ENCODE measurements around the gene CDK17. TPM values are rescaled to one million over a fixed set of nuclear protein-coding genes. Genes with fewer than 3 reads are reported as not detected.

Gene CDK17
- total and polyA plus RNA-seq, 2 donors from 2014 or later, result 6.6 to 35.7 TPM

DNA sequence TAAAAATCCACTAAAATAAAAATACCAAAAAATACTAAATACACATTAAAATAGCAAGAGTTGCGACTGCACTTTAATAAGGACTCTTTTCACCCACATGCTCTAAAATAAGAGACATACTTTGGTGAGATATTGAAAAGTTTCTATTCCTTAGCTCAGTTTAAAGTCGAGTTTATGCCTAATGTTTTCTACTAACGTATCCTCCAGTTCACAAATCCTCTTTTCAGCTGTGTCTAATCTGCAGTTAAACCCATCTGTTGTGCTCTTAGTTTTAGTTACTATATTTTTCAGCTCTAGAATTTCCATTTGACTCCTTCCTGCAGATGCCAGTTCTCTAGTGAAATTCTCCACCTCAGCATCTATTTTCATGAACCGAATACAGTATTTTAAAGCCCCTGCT is 63.8 kb downstream of the CDK17 start:
- FAIRE-seq, result no peak
- intact Hi-C loops (cut with DNase I), result no loop called here
- TF ChIP-seq, protein P1, sequence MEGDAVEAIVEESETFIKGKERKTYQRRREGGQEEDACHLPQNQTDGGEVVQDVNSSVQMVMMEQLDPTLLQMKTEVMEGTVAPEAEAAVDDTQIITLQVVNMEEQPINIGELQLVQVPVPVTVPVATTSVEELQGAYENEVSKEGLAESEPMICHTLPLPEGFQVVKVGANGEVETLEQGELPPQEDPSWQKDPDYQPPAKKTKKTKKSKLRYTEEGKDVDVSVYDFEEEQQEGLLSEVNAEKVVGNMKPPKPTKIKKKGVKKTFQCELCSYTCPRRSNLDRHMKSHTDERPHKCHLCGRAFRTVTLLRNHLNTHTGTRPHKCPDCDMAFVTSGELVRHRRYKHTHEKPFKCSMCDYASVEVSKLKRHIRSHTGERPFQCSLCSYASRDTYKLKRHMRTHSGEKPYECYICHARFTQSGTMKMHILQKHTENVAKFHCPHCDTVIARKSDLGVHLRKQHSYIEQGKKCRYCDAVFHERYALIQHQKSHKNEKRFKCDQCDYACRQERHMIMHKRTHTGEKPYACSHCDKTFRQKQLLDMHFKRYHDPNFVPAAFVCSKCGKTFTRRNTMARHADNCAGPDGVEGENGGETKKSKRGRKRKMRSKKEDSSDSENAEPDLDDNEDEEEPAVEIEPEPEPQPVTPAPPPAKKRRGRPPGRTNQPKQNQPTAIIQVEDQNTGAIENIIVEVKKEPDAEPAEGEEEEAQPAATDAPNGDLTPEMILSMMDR (IDR thresholded peaks at IDR 0.05; ENCODE audit: borderline replicate concordance, extremely low read depth, insufficient read depth), result no peak

DNA sequence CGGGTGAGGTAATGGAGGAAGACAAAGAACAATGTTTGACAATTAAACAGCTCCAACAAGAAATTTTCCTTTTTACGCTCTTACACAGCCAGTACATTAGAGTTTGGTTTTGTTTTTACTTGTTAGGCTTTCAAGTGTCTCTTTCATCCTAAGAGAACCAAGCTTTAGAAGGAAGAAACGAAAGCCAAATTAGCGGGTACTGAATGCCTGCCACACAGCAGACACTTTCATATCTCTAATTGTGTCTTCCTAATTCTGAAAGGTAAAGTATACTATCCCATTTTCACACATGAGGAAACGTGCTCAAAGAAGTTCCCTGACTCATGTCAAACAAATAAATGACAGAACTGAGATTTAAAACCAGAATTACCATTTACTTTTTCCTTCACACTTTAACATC is 65.0 kb downstream of the CDK17 start:
- FAIRE-seq (no peak), DNase-seq (no peak)
- no peak overlapping the region for H3K4me3 ChIP-seq (ENCODE audit: low read length in 3 of 3)
- no peaks in the 10 kb centered on the region for H3K27me3 ChIP-seq (ENCODE audit: control insufficient read depth, insufficient read depth, low read length)
- no peak overlapping the region for H3K9ac ChIP-seq (ENCODE audit: low read length in 3 of 3)
- intact Hi-C loops (cut with DNase I), result no loop called here
- no peaks in the 10 kb centered on the region for H3K36me3 ChIP-seq (ENCODE audit: control insufficient read depth in 2 of 3, insufficient read depth in 3 of 3, low read length in 3 of 3)
- peaks cover 0 to 7% (median 0%) of the 10 kb centered on the region in 3 donors for H3K4me1 ChIP-seq (ENCODE audit: control insufficient read depth in 2 of 3, insufficient read depth in 2 of 3, low read depth in 1 of 3, low read length in 3 of 3)
- H3K27ac ChIP-seq (ENCODE audit: low read depth in 2 of 2, low read length in 2 of 2), result no peak overlapping the region
- TF ChIP-seq, protein P1 (IDR thresholded peaks at IDR 0.05; ENCODE audit: borderline replicate concordance, extremely low read depth, insufficient read depth), result no peak
- H3K9me3 ChIP-seq (ENCODE audit: control insufficient read depth in 2 of 3, insufficient read depth in 1 of 3, low read length in 3 of 3), result peaks cover 0 to 10% (median 0%) of the 10 kb centered on the region in 3 donors

More for the DNA sequence above, 63.8 kb downstream of the CDK17 start:
- Histone ChIP-seq H3K4me1 (ENCODE audit: control insufficient read depth in 2 of 3, insufficient read depth in 2 of 3, low read depth in 1 of 3, low read length in 3 of 3) (peaks cover 0 to 7% (median 0%) of the 10 kb centered on the region in 3 donors), H3K9ac (ENCODE audit: low read length in 3 of 3) (no peak overlapping the region), H3K27ac (ENCODE audit: low read depth in 2 of 2, low read length in 2 of 2) (no peak overlapping the region), H3K36me3 (ENCODE audit: control insufficient read depth in 2 of 3, insufficient read depth in 3 of 3, low read length in 3 of 3) (no peaks in the 10 kb centered on the region), H3K4me3 (ENCODE audit: low read length in 3 of 3) (no peak overlapping the region), H3K27me3 (ENCODE audit: control insufficient read depth, insufficient read depth, low read length) (no peaks in the 10 kb centered on the region), H3K9me3 (ENCODE audit: control insufficient read depth in 2 of 3, insufficient read depth in 1 of 3, low read length in 3 of 3) (peaks cover 0 to 10% (median 0%) of the 10 kb centered on the region in 3 donors)
- no peak for DNase-seq

DNA sequence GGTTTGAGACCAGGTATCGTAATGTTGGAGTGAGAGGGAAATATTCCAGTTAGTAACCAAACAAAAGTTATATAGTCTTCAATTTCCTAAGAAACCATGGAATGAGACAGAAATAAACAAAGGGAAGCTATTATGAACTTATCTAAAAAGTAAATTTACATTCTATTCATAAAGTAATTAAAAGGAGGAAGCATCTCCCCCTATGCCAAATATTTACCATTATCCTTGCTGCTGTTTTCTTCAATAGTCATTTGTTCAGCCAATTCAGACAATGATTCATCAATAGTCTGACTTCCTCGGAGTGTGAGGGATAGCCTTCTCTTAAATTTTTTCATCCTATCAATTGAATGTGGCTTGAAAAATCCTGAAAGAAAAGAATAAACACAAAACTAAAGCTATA is 65.7 kb downstream of the CDK17 start:
- H3K27me3 ChIP-seq (ENCODE audit: control insufficient read depth, insufficient read depth, low read length), result no peaks in the 10 kb centered on the region
- H3K9me3 ChIP-seq (ENCODE audit: control insufficient read depth in 2 of 3, insufficient read depth in 1 of 3, low read length in 3 of 3), result peaks cover 0 to 10% (median 0%) of the 10 kb centered on the region in 3 donors
- H3K4me3 ChIP-seq (ENCODE audit: low read length in 3 of 3), result no peak overlapping the region
- FAIRE-seq (no peak), DNase-seq (no peak)
- TF ChIP-seq, protein P1 (IDR thresholded peaks at IDR 0.05; ENCODE audit: borderline replicate concordance, extremely low read depth, insufficient read depth), result no peak
- peaks cover 0 to 7% (median 0%) of the 10 kb centered on the region in 3 donors for H3K4me1 ChIP-seq (ENCODE audit: control insufficient read depth in 2 of 3, insufficient read depth in 2 of 3, low read depth in 1 of 3, low read length in 3 of 3)
- H3K9ac ChIP-seq (ENCODE audit: low read length in 3 of 3), result no peak overlapping the region
- H3K36me3 ChIP-seq (ENCODE audit: control insufficient read depth in 2 of 3, insufficient read depth in 3 of 3, low read length in 3 of 3), result no peaks in the 10 kb centered on the region
- H3K27ac ChIP-seq (ENCODE audit: low read depth in 2 of 2, low read length in 2 of 2), result no peak overlapping the region
- intact Hi-C loops (cut with DNase I), result no loop called here

DNA sequence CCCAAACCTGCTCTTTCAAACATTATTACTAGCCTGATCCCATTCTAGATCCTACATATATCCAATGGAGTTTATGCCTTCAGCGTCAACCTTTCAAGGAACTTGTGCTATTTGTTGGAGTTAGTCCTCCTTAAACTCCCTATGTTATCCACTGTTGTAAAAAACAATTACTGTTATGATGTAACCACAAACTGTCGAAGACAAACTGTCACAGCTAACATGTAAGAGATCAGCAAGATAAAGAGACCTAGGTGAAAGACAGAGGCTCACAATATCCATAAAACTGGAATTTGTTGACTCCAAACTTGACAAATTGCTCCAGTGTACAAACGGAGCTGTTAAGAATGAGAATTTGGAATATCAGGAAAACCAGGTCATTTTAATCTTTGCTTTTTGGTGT is 70.7 kb downstream of the CDK17 start:
- Histone ChIP-seq H3K4me3 (ENCODE audit: low read length in 3 of 3) (no peak overlapping the region), H3K9ac (ENCODE audit: low read length in 3 of 3) (no peak overlapping the region), H3K27me3 (ENCODE audit: control insufficient read depth, insufficient read depth, low read length) (no peaks in the 10 kb centered on the region), H3K4me1 (ENCODE audit: control insufficient read depth in 2 of 3, insufficient read depth in 2 of 3, low read depth in 1 of 3, low read length in 3 of 3) (no peaks in the 10 kb centered on the region), H3K9me3 (ENCODE audit: control insufficient read depth in 2 of 3, insufficient read depth in 1 of 3, low read length in 3 of 3) (no peaks in the 10 kb centered on the region), H3K36me3 (ENCODE audit: control insufficient read depth in 2 of 3, insufficient read depth in 3 of 3, low read length in 3 of 3) (peaks cover 0 to 4% (median 0%) of the 10 kb centered on the region in 3 donors), H3K27ac (ENCODE audit: low read depth in 2 of 2, low read length in 2 of 2) (no peak overlapping the region)
- intact Hi-C loops (cut with DNase I), result no loop called here
- TF ChIP-seq, protein P1 (IDR thresholded peaks at IDR 0.05; ENCODE audit: borderline replicate concordance, extremely low read depth, insufficient read depth), result no peak
- no peak for FAIRE-seq
- DNase-seq, result no peak
